ENCODE measurements around the gene AGXT2.

The AGXT2 gene

GRCh38 chr5:35031276-35031675 lies 16.5 kb downstream of the AGXT2 start:
- Mint-ChIP-seq H3K4me1 (peaks cover 19% of the 10 kb centered on the region), H3K27me3 (ENCODE audit: low read depth) (peaks cover 3% of the 10 kb centered on the region), H3K4me3 (no peak overlapping the region), H3K9me3 (no peaks in the 10 kb centered on the region), H3K36me3 (ENCODE audit: low read depth) (no peaks in the 10 kb centered on the region), H3K27ac (peak overlapping the region in 2 of 3 experiments; percentile 9 to 69)
- TF ChIP-seq, protein P1, sequence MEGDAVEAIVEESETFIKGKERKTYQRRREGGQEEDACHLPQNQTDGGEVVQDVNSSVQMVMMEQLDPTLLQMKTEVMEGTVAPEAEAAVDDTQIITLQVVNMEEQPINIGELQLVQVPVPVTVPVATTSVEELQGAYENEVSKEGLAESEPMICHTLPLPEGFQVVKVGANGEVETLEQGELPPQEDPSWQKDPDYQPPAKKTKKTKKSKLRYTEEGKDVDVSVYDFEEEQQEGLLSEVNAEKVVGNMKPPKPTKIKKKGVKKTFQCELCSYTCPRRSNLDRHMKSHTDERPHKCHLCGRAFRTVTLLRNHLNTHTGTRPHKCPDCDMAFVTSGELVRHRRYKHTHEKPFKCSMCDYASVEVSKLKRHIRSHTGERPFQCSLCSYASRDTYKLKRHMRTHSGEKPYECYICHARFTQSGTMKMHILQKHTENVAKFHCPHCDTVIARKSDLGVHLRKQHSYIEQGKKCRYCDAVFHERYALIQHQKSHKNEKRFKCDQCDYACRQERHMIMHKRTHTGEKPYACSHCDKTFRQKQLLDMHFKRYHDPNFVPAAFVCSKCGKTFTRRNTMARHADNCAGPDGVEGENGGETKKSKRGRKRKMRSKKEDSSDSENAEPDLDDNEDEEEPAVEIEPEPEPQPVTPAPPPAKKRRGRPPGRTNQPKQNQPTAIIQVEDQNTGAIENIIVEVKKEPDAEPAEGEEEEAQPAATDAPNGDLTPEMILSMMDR (IDR thresholded peaks at IDR 0.05; ENCODE audit: unreplicated experiment in 3 of 3) = no peak

GRCh38 chr5:35030426-35031100 lies 17.2 kb downstream of the AGXT2 start:
- Mint-ChIP-seq H3K9me3 (no peaks in the 10 kb centered on the region), H3K27me3 (ENCODE audit: low read depth) (peaks cover 3% of the 10 kb centered on the region)
- TF ChIP-seq, protein P1 (IDR thresholded peaks at IDR 0.05; ENCODE audit: unreplicated experiment in 3 of 3) = peak in 1 of 3 experiments; percentile 17

GRCh38 chr5:35029333-35029732 lies 18.4 kb downstream of the AGXT2 start:
- H3K27ac Mint-ChIP-seq = no peak overlapping the region
- peaks cover 3% of the 10 kb centered on the region for H3K27me3 Mint-ChIP-seq (ENCODE audit: low read depth)
- no peaks in the 10 kb centered on the region for H3K36me3 Mint-ChIP-seq (ENCODE audit: low read depth)
- H3K4me3 Mint-ChIP-seq = no peak overlapping the region
- peaks cover 19% of the 10 kb centered on the region for H3K4me1 Mint-ChIP-seq
- no peaks in the 10 kb centered on the region for H3K9me3 Mint-ChIP-seq
- TF ChIP-seq, protein P1 (IDR thresholded peaks at IDR 0.05; ENCODE audit: unreplicated experiment in 3 of 3) = no peak

More at GRCh38 chr5:35030426-35031100, 17.2 kb downstream of the AGXT2 start:
- Mint-ChIP-seq H3K27ac (no peak overlapping the region), H3K36me3 (ENCODE audit: low read depth) (no peaks in the 10 kb centered on the region), H3K4me1 (peaks cover 19% of the 10 kb centered on the region), H3K4me3 (no peak overlapping the region)

GRCh38 chr5:35026941-35027340 lies 20.8 kb downstream of the AGXT2 start:
- peaks cover 3% of the 10 kb centered on the region for H3K27me3 Mint-ChIP-seq (ENCODE audit: low read depth)
- no peak overlapping the region for H3K4me3 Mint-ChIP-seq
- no peaks in the 10 kb centered on the region for H3K9me3 Mint-ChIP-seq
- TF ChIP-seq, protein P1 (IDR thresholded peaks at IDR 0.05; ENCODE audit: unreplicated experiment in 3 of 3) = no peak
- peaks cover 19% of the 10 kb centered on the region for H3K4me1 Mint-ChIP-seq
- no peaks in the 10 kb centered on the region for H3K36me3 Mint-ChIP-seq (ENCODE audit: low read depth)
- H3K27ac Mint-ChIP-seq = peak overlapping the region; percentile 42 to 80 (median 68)

- H3K27ac Mint-ChIP-seq = peak overlapping the region; percentile 20 to 80 (median 42)
- H3K27me3 Mint-ChIP-seq (ENCODE audit: low read depth) = peaks cover 3% of the 10 kb centered on the region
- no peaks in the 10 kb centered on the region for H3K9me3 Mint-ChIP-seq
- no peaks in the 10 kb centered on the region for H3K36me3 Mint-ChIP-seq (ENCODE audit: low read depth)
- H3K4me1 Mint-ChIP-seq = peaks cover 18% of the 10 kb centered on the region
- TF ChIP-seq, protein P1 (IDR thresholded peaks at IDR 0.05; ENCODE audit: unreplicated experiment in 3 of 3) = no peak
- H3K4me3 Mint-ChIP-seq = no peak overlapping the region
Observed at GRCh38 chr5:35026280-35026840, 21.4 kb downstream of the AGXT2 start.
